Fibroblast of lung (primary cell): ENCODE measurements around the gene EXOC3L2. TPM values are rescaled to one million over a fixed set of nuclear protein-coding genes. Genes with fewer than 3 reads are reported as not detected.

ENCODE experiments used
- DNase-seq, 2 donors: peaks; one replicate each; pipeline versions ENCODE4 v3.0.0 to v3.0.0-alpha.2; 2010; ENCODE audit warnings: low read depth in 2 of 2
- H2AFZ ChIP-seq: 2 replicates; pipeline ENCODE4 v1.5.1; 2012; ENCODE audit warnings: low read length, control low read depth, inconsistent platforms
- H3K27ac ChIP-seq: 2 replicates; pipeline ENCODE4 v1.5.1; 2011; ENCODE audit warnings: low read length, control low read depth; ENCODE audit not compliant: insufficient read depth
- H3K27me3 ChIP-seq: 2 replicates; pipeline ENCODE4 v1.5.1; 2011; ENCODE audit warnings: mild to moderate bottlenecking, low read length; ENCODE audit not compliant: control insufficient read depth, insufficient read depth
- H3K36me3 ChIP-seq: 2 replicates; pipeline ENCODE4 v1.5.1; 2011; ENCODE audit warnings: low read length; ENCODE audit not compliant: control insufficient read depth, insufficient read depth
- H3K4me1 ChIP-seq: 2 replicates; pipeline ENCODE4 v1.5.1; 2011; ENCODE audit warnings: low read length; ENCODE audit not compliant: control insufficient read depth, insufficient read depth; ENCODE audit errors: extremely low read depth
- H3K4me2 ChIP-seq: 2 replicates; pipeline ENCODE4 v1.5.1; 2011; ENCODE audit warnings: low read length, control low read depth; ENCODE audit not compliant: insufficient read depth; ENCODE audit errors: extremely low read depth
- H3K4me3 ChIP-seq, 4 experiments: fragments of 200-600 bp in 1 of 4; sonication (generic) in 1 of 4; replicated peaks in 1 of 4; 2 replicates each; pipeline ENCODE4 v1.5.1; 2011 to 2016; ENCODE audit warnings: low read length in 4 of 4, low read depth in 3 of 4, mild to moderate bottlenecking in 3 of 4, control low read depth in 2 of 4, inconsistent platforms in 1 of 4, mixed read lengths in 1 of 4; ENCODE audit not compliant: insufficient read depth in 1 of 4; ENCODE audit errors: control extremely low read depth in 1 of 4
- H3K79me2 ChIP-seq: 2 replicates; pipeline ENCODE4 v1.5.1; 2012; ENCODE audit warnings: mild to moderate bottlenecking, low read length, inconsistent platforms; ENCODE audit not compliant: control insufficient read depth, insufficient read depth
- H3K9ac ChIP-seq: 2 replicates; pipeline ENCODE4 v1.5.1; 2011; ENCODE audit warnings: mild to moderate bottlenecking, low read length, control low read depth; ENCODE audit not compliant: insufficient read depth
- H3K9me3 ChIP-seq: 2 replicates; pipeline ENCODE4 v1.5.1; 2012; ENCODE audit warnings: low read depth, low read length; ENCODE audit not compliant: control insufficient read depth, insufficient read depth
- H4K20me1 ChIP-seq: 2 replicates; pipeline ENCODE4 v1.5.1; 2011; ENCODE audit warnings: low read length; ENCODE audit not compliant: control insufficient read depth, insufficient read depth; ENCODE audit errors: extremely low read depth
- EZH2 ChIP-seq: IDR thresholded peaks from 2 replicates; pipeline ENCODE4 v1.5.1; 2012; ENCODE audit warnings: low read length, control low read depth, mild to moderate bottlenecking; ENCODE audit errors: missing control alignments
- polyA plus RNA-seq, 2 donors: library from polyadenylated mRNA; depleted of rRNA in 1 of 2; stranded (reverse) in 1 of 2; unstranded in 1 of 2; fragments of >200 nt; gene quantifications; 2 replicates each; pipeline ENCODE4 v1.2.1, GENCODE V29; 2011 to 2012; ENCODE audit warnings: missing spikeins in 1 of 2
- total RNA-seq: library from RNA; depleted of rRNA; stranded (reverse); fragments of >200 nt; gene quantifications from 2 replicates; pipeline ENCODE4 v1.2.1, GENCODE V29; 2014
- TF ChIP-seq, protein P1 (sequence below), 2 donors: IDR thresholded peaks in 1 of 2; conservative IDR thresholded peaks in 1 of 2; 1 replicate in 1 of 2; 2 replicates in 1 of 2; pipeline ENCODE4 v1.5.1; 2011 to 2012; ENCODE audit warnings: low read length in 2 of 2, control low read depth in 1 of 2, inconsistent platforms in 1 of 2, low read depth in 1 of 2, mild to moderate bottlenecking in 1 of 2

The EXOC3L2 gene
- total and polyA plus RNA-seq, 2 donors (not counting 1 experiment from before 2014, with no cell fraction given): not detected

DNA sequence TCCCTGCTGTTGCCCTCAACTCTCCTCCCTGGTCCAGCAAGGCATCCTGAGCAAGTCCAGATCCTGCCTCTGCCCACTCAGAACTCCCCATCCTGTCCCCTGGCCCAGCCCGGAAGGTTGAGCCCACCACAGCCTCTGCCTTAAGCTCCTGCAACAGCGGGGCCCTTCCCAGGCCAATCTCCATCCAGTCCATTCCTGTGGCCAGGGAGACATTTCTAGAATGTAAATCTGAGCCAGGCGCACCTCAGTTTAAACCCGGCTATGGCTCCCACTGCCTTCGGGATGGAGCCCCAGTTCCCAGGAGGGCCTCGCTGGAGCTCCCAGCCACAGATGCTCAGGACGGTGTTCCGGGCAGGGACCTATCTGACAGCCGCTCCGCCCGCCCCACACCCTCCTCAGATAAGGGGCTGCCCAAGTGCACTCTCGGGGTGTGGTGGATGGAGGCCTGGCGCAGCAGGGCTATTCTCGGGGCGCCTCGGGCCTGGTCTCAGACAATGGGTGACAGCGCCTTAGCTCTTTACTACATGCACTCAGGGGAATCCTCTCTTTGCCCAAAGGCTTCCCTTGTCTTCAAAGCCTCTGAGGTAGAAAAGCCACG is 72.5 kb downstream of the EXOC3L2 start:
- Histone ChIP-seq H3K9me3 (no peaks in the 10 kb centered on the region), H4K20me1 (no peaks in the 10 kb centered on the region)
- peak in 1 of 2 donors; percentile 34 for DNase-seq

DNA sequence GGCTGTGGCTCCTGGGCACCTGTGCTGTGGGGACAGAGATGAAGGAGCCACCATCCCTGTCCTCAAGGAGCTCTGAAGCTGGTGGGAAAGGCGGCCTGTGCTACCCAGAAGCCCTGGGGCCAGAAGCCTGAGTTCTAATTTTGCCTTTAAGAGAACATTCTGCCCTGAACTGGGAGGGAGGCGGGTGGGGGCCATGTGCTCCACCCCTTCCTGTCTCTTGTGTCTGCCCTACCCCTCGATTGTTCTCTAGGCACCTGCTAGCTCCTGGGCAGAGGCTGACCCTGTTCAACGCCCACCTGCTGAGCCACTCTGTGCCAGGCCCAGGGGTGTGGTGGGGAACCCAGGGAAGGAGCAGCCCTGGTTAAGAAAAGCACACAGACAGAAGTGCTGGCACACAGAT is 73.0 kb downstream of the EXOC3L2 start:
- no peaks in the 10 kb centered on the region for H3K27me3 ChIP-seq
- no peaks in the 10 kb centered on the region for H3K79me2 ChIP-seq
- H3K9me3 ChIP-seq: no peaks in the 10 kb centered on the region
- H3K4me3 ChIP-seq: no peak overlapping the region
- TF ChIP-seq, protein P1, sequence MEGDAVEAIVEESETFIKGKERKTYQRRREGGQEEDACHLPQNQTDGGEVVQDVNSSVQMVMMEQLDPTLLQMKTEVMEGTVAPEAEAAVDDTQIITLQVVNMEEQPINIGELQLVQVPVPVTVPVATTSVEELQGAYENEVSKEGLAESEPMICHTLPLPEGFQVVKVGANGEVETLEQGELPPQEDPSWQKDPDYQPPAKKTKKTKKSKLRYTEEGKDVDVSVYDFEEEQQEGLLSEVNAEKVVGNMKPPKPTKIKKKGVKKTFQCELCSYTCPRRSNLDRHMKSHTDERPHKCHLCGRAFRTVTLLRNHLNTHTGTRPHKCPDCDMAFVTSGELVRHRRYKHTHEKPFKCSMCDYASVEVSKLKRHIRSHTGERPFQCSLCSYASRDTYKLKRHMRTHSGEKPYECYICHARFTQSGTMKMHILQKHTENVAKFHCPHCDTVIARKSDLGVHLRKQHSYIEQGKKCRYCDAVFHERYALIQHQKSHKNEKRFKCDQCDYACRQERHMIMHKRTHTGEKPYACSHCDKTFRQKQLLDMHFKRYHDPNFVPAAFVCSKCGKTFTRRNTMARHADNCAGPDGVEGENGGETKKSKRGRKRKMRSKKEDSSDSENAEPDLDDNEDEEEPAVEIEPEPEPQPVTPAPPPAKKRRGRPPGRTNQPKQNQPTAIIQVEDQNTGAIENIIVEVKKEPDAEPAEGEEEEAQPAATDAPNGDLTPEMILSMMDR (conservative IDR thresholded peaks at IDR 0.05 in 1 of 2, IDR thresholded peaks at IDR 0.05 in 1 of 2; ENCODE audit: low read depth in 1 of 2, low read length in 2 of 2): no peak
- no peak for TF ChIP-seq EZH2
- no peak overlapping the region for H3K4me2 ChIP-seq
- no peaks in the 10 kb centered on the region for H4K20me1 ChIP-seq
- DNase-seq: no peak
- H3K36me3 ChIP-seq: no peaks in the 10 kb centered on the region
- H3K4me1 ChIP-seq: no peaks in the 10 kb centered on the region
- no peak overlapping the region for H3K27ac ChIP-seq
- no peak overlapping the region for H2AFZ ChIP-seq
- no peak overlapping the region for H3K9ac ChIP-seq

More for the DNA sequence above, 72.5 kb downstream of the EXOC3L2 start:
- no peak for TF ChIP-seq EZH2
- TF ChIP-seq, protein P1 (conservative IDR thresholded peaks at IDR 0.05 in 1 of 2, IDR thresholded peaks at IDR 0.05 in 1 of 2; ENCODE audit: low read depth in 1 of 2, low read length in 2 of 2): no peak
- Histone ChIP-seq H2AFZ (no peak overlapping the region), H3K4me1 (no peaks in the 10 kb centered on the region), H3K4me3 (no peak overlapping the region), H3K27me3 (no peaks in the 10 kb centered on the region), H3K9ac (no peak overlapping the region), H3K36me3 (no peaks in the 10 kb centered on the region), H3K79me2 (no peaks in the 10 kb centered on the region), H3K27ac (no peak overlapping the region), H3K4me2 (no peak overlapping the region)

DNA sequence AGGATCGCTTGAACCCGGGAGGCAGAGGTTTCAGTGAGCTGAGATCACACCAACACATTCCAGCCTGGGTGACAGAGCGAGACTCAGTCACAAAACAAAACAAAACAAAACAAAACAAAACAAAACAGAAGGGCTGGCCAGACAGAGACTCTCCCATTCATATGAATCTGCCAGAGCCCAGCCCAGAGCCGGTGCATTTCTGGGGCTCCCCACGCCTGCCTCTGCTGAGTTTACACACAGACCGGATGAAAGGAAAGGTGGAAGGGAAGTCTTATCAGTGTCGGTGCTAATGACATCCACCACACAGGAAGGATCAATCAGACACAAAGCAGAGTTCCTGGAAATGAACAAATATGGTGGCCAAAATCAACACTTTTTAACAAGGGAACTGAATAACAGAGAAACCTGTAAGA is 74.0 kb downstream of the EXOC3L2 start:
- Histone ChIP-seq H3K79me2 (no peaks in the 10 kb centered on the region), H3K9ac (no peak overlapping the region), H3K9me3 (no peaks in the 10 kb centered on the region), H3K4me3 (no peak overlapping the region), H3K4me1 (no peaks in the 10 kb centered on the region), H2AFZ (no peak overlapping the region), H3K27ac (no peak overlapping the region), H3K36me3 (no peaks in the 10 kb centered on the region), H3K27me3 (no peaks in the 10 kb centered on the region), H4K20me1 (no peaks in the 10 kb centered on the region), H3K4me2 (no peak overlapping the region)
- TF ChIP-seq, protein P1 (conservative IDR thresholded peaks at IDR 0.05 in 1 of 2, IDR thresholded peaks at IDR 0.05 in 1 of 2; ENCODE audit: low read depth in 1 of 2, low read length in 2 of 2): no peak
- no peak for TF ChIP-seq EZH2
- DNase-seq: no peak
